ENCODE measurements around the gene OGA.

Gene OGA

DNA sequence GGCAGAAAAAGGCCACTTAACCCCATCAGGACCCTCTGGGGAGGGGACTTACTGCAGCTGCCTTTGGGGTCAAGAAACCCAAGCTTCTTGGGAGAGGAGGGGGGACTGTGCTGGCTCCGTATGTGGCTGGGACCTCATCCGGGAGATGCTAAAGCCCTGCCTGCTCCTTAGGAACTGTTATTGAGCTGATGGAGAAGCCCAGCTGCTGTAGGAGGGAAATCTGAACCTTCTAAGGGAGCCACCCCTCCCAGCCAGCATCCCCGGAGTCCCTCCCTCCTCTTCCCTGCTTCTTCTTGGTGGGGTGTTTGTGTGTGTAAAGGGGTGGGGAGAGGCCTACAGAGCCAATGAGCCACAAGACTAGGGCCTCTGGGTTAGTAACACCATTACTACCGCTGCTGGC, 17.1 kb upstream of the OGA start:
- no peak for DNase-seq (ENCODE audit: low read depth)

DNA sequence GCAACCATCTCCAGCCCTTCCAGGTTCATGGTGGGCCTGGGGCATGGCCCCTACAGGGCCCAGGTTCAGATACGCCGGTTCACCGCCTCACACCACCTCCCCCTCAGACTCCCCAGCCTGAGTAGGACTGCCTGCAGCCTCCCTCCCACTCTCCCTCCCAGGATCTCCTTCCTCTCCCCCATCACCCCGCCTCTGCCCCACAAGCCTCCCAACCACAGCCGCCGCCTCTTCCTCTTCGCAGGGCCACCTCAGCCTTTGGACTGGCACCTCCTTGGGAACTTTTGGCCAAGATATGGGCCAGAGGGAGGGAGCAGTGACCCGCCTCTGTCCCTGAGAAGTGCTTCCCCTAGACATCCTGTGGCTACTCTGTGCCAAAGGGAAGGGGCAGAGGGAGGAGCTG, 16.1 kb upstream of the OGA start:
- no peak for DNase-seq (ENCODE audit: low read depth)

DNA sequence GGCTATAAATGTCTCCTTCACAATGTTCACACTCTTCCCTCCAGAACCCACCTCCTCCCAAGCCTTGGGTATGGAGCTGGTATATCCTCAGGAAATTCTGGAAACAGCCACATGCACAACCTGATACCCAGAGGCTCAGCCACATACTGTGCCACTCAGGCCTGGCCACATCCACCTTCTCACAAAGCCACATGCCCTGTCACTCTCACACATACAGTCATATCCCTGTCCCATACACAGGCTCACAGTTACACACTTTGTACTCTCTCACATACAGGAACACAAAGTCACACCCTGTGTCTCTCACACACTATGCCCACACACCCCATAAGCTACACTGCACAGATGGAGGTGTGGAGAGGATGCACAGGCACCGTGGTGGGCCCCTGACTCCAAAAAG, 15.2 kb upstream of the OGA start:
- DNase-seq (ENCODE audit: low read depth): no peak

DNA sequence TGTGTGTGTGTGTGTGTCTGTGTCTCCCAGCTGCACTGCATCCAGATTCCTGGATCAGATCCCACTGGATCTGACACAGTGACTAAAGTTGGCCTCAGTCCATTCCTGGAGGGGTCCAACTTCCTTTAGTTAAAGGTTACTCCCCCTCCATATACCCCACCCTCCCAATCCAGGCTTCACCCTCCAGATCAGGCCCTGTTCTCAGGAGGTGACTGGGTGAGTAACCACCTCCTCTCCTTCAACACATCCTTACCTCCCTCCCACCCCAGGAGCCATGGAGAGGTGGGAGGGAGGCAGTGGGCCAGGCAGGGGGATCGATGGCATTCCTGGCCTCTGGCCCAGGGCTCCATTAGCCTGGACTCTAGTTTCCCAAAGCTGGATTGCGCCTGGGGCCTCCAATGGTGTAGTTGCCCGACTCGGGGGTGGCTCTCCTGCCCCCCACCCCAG, 14.1 kb upstream of the OGA start:
- no peak for DNase-seq (ENCODE audit: low read depth)

DNA sequence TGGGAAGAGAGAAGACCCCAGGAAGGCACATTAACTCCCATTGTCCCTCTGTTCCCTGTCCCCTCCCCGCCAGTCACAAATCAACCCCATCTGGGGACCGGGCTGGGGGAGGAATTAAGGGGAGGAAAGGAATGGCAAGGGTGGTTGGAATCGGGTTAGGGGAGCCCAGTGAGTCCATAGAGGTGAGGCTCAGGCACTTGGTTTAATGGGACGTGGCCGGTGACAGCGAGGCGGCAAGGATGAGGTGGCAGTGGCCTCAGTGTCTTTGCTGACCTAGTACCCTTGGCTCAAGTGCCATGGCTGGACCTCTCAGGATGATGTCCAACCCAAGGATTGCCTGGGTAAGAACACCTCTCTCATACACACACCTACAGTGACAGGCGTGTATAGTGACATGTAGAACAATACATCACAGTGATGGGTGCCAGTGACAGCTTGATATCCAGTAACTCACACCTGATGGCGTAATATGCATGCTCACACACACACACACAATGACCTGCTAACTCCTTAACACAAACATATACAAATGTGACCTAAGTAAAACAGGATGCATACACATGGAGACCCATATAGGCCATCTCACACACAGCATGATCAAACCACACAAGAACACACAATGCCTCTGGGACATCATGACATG, 13.0 kb upstream of the OGA start:
- no peak for DNase-seq (ENCODE audit: low read depth)

DNA sequence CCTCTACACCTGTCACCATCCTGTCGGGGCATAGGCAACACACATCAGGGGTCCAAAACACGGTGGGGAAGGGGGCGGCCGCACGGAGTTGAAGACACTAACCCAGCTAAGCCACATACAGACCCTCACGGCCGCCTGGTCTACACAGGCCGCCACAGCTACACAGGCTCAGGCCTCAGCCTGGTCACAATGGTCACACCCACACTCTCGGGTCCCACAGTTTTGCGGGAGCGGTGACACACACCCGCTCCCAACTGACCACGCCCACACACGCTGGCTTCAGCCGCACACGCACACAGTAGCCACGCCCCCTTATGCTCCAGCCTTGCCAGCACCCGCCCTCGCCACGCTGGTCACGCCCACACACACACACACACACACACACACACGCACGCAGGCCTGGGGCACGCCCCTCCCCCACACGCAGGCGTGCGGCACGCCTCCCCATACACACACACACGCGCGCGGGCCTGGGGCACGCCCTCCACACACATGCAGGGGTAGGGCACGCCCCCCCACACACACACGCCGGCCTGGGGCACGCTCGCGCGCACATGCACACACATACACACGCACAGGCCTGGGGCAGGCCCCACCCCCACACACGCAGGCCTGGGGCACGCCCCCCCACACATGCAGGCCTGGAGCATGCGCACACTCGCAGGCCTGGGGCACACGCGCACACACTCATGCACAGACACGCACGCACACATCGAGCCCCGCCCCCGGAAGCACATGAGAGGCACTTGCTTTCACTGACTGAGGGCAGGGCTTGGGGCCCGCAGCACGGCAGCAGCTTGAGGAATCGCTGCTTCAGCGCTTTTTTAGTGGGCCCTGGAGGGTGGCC, 12.3 kb upstream of the OGA start:
- peak; percentile 85 for DNase-seq (ENCODE audit: low read depth)

DNA sequence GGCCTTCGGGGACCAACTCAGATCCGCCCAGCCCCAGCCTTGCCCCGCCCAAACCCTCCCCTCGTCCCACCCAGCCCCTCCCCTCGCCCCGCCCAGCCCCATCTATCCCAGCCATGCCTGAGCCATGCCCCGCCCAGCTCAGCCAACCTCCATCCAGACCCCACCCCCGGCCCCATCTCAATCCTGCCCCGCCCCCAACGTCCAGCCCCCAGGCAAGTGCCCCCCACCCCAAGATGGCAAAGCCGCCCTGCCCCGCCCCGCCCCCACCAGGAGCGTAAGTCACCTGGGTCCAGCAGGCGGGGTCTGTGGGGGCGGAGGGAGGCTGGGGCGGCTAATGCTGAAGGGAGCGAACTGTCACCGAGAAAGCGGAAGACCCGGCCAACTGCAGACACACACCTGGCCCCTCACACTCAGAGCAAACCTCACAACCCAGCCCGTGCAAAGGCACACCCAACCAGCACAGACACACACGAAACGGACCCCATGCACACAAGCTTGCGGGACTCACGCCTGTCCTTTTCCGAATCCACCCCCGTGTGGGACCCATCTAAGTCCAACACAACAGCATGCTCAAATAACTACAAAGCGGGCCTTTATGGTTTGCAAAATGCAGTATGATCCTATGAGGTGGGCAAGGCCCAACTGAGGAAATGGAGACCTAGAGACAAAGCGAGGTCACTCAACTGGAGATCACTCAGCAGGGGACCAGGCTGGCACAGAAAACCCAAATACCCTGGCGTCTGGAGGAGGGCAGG, 11.5 kb upstream of the OGA start:
- peak; percentile 38 for DNase-seq (ENCODE audit: low read depth)

DNA sequence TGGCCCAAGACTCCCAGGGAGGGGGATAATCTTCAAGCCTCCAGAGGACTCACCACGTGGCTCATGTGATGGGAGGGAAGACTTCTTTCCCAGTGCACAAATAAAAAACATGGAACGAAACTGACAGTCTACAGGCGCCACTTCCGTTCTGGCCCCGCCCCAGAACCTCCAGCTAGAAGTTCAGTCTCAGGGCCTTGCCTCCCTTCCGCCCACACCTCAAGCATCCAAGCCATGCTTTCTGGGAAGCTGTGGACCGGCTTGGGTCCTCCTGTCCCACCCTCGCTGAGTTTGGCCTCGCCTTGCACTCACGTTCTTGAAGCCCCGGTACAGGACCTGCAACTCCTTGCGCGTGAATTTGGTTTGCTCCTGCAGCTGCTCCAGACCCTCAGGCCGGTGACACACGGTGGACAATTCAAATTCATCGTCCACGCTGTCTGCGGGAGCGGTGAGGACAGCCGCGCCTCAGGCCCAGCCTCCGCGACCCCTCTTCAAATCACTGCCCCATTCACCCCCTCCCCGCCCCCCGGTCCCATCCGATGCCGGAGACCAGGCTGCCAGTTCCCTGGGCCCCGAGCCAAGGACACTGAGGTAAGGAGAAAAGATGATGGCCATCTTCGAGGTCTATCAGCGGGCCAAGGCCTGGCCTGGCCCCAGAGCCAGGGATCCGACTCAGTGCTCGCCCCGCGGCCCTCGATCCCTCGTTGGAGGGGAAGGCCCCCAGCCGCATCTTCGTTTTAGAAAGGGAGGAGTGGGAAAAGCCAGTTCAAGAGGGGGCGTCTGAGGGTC, 10.7 kb upstream of the OGA start:
- DNase-seq (ENCODE audit: low read depth): no peak

DNA sequence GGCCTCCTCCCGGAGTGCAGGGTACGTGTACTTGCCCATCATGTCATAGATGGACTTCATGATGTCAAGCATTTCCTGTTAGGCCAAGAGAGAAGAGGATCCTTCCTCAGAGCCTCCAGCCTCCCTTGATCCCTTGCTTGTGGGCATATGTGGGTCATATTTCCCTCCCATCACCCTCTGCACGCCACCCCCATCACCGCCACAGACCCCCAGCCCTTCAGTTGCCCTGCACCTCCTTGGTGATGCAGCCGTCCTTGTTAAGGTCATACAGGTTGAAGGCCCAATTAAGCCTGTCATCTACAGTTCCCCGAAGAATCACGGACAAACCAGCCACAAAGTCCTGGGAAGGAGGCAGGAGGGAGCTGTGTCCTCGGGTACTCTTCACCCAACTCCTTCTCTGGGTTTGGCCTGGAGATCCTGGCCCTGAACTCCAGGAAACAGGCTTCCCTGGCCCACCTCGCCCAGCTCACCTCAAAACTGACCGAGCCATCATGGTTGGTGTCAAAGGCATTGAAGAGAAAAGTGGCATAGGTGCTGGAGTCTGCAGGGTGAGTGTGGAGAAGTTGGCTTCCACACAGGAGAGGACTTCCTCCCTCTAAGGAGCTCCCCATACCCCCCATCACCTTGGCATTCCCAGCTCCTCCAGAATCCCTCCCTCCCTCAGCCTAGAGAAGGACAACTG, 9.8 kb upstream of the OGA start:
- DNase-seq (ENCODE audit: low read depth): no peak

DNA sequence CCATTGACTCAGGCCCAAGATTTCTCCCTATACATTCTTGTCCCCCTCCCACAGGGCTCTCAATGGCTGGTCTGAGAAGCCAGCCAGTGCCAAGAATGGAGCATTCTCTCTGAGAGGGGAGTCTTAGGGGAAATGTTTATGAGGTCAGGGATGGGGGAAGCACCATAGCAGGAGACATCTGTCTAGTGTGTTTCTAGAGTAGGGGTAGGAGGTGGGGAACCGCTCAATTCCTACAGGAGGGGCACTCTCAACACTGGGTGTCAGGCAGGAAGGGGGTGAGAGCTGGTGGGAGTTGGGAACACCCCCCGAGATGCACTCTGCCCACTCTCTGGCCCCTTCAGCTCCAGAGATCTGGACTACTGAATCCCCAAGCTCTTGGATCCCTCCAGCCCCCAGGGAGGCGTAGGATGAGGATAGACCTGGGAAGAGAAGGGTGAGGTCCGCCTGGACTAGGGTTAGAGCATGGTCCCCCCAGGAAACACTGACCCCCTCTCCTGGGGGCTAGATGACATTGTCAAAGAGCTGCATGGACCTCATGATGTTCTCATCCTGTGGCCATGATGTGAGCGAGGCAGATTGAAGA, 8.7 kb upstream of the OGA start:
- DNase-seq (ENCODE audit: low read depth): no peak

DNA sequence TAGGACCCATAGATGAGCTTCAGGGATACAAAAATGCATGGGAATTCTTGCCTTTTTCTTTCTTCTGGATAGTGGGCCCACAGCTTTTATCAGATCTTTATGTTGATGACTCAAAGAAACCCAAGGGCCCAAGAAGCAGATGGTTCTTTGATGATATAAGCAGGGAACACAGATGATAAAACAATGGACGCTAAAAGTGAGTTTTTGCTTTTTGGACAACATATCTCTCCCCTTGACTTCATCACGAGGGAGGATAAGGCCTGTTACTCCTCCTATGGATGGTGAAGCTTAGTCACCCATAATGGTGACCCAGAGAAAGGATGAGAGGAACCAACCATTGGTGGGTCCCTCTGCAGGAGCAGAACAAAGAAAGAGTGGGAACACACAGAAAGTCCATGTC, 6.5 kb upstream of the OGA start:
- no peak for DNase-seq (ENCODE audit: low read depth)

DNA sequence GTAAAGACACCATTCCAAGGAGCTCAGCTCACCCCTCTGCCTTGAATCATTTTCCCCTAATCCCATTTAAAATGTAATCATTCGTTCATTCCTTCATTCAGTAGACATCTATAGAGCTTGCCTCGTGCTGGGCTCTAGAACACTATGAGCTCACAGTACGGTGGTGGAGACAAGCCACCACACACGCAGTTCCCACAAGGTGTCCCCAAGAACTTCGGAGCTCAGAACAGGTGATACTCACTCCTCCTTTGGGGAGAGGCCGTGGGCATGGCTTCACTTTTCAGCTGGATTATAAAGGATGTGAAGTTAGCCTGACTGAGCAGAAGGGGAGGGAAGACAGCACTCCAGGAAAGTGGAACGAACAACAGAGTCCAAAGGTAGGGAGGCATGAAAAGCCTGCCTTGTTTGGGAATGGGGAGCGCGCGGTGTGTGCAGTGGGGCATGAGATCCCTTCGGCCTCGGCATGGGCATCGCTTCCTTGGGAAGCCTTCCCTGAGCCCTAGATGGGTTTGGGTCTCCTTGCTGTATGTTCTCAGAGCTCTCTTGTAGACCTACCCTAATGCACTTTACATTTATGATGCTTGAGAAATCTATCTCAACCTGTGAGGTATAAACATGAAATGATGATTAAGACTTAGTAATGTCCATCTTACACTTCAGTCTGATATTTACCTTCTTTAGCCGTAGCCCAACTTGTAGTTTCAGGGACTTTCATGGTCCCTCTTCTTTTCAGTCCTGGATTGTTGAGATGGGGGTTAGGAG, 809 bp upstream of the OGA start:
- DNase-seq (ENCODE audit: low read depth): no peak

DNA sequence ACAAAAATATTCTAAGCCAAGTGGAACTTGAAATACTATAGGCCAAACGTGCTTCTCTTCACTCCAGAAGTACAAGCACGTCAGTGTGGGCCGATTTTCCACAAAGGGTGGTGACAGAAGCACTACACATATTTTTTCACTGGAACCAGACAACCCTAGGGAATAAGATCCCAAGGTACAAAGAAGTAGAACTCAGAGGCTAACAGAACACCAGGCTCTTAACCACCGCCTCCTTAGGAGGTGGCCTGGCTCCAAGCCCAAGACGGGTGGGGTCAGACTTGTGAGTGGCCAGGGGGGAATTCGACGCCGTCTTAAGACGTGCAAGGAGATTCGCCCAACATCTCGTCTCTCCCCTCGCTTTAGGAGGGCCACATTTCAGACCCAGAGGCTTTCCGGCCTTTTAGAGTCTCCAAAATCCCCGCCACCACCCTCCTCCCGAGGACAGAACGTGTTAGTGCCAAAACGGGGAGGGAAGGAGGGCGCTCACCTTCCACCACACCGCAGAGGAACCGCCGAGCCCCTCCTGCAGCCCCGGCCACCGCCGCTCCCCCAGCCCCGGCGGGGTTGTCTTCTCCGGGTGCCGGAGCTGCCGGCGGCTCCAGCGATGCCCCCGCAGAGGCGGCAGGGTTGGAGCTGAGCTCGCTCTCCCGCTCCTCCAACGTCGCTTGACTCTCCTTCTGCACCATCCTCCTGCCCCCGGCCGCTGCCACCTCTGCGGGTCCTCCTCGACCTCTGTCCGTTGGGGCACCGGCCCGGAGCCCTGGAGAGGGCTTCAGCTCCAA, 716 bp downstream of the OGA start:
- peak; percentile 24 for DNase-seq (ENCODE audit: low read depth)

DNA sequence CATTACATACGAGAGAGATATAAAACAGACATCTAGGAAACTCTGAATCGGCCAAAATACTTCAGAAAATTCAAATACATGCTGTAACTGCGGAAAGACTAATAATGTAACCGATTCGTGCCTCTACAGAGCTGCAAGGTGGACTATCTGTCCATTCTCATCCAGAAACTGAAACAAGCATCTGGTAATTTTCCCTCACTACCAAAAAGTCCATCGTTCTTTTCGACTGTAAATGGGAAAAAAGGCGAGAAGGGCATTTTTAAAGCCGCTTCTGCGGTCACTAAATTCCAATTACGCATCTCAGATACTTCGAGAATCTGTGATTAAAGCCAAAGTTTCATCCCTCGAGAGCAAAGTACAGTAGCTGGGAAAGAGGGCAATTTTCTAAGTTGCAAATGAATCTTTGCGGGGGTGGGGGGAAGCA, 1.3 kb downstream of the OGA start:
- no peak for DNase-seq (ENCODE audit: low read depth)

DNA sequence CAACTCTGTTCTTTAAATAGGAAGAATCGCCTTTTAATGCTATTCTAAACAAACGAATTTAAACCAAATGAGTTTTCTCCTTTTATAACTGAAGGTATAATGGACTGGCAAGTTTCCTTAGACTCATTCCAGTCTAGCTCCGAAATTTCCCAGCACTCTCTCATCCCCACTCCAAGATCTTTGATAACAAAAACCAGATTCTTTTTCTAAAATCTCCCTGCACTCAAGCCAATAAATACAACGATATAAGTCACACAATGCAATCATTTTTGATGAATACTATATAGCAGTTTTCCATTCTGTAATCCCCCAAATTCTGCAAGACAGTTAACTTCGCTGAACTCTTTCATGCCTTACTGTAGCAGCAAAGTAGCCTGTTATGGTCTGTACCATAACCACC, 1.9 kb downstream of the OGA start:
- DNase-seq (ENCODE audit: low read depth): no peak

DNA sequence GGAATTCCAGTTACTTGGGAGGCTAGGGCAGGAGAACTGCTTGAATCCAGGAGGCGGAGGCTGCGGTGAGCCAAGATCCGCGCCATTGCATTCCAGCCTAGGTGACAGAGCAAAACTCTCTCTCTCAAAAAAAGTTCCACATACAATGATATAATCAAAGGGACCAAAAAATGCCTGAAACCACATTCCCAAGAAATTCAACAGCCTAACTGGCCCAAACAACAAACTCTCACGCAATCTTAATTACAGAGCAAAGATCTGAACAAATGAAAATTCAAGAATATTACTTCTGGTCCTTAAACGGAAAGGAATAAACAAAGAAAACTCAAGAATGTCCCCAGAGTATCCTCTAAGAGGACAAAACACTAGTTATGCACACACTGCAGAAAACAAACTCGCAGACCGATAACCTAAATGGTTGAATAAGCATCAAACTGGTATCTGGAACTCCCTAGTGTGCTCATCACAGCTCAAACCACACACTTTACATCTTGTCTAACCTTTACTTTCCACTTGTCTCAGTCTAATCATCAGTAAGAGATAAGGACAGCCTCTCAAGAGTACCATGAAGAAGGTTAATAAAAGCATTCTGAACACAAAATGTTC, 3.7 kb downstream of the OGA start:
- no peak for DNase-seq (ENCODE audit: low read depth)

DNA sequence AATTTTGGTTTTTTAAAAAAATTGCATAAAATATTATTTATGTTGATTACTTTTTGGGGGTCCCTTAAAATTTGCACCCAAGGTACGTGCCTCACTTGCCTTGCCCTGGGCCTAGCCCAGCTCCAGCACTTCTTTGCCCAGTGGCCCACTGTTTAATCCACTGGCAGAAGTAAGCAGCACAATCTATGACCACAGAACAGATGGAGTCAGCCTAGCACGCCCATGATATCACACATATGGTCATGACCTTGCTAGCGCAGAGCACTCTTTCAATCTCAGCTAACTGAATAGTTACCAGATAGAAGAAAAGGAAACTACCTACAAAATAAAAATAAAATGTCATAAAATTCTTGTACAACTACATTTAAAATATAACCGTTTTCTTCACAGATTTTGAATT, 5.6 kb downstream of the OGA start:
- DNase-seq (ENCODE audit: low read depth): no peak

DNA sequence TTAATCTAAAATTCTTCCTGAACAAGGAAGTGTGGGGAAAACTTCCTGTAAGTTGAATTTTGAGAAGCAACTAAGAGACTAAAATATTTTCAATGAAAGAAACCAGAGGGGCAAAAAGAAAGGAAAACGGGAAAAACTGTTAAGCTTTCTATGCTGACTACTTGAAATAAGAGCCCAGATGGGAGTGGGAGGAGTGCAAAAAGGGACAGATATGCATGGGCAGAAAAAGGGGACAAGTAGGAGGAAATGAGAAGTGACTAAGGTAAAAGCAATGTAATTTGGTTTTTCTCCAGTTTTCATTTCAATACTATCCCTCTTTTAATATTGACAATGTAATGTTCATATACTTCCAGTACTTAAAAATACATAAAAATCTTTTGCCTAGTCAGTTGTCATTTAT, 11.1 kb downstream of the OGA start:
- no peak for DNase-seq (ENCODE audit: low read depth)

DNA sequence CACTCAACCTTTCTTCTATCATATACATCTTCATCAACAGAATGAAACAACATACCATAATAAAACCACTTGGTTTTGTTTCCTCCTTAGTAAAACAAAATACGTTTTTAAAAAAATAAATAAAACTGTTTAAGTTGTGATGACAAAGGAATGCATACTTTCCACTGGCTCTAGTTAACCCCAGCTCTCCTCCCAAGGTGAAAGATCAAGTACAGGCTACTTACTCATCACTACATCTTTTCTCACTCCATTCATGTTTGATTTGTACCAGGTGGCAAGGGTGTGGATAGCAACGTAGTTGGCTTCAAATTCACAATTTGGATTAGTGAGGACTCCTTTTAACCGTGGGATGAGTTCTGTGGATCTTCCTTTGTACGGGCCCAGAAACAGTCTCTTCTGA, 14.7 kb downstream of the OGA start:
- DNase-seq (ENCODE audit: low read depth): no peak

All from activated gamma-delta T cell treated with anti-CD3 and anti-CD28 coated beads, Interleukin-2, amount 50 U/mL, for 16 hours (primary cell).